Natural killer cell (primary cell): ENCODE data around the gene ICA1. TPM values are rescaled to one million over a fixed set of nuclear protein-coding genes. Genes with fewer than 3 reads are reported as not detected.

Source experiments
- ATAC-seq, 3 donors: fragments of 150-1000 bp in 2 of 3; fragments of 200-7000 bp in 1 of 3; cut with Tn5 transposase; 1 replicate in 1 of 3; 2 replicates in 2 of 3; pipeline ENCODE4 v1.10.0; 2021; ENCODE audit warnings: mild to moderate bottlenecking in 2 of 3, moderate library complexity in 2 of 3
- DNase-seq, 2 donors: peaks; one replicate each; pipeline versions ENCODE4 v3.0.0 to v3.0.0-alpha.2; 2013 to 2021; ENCODE audit warnings: mixed read lengths in 1 of 2
- H3K27ac ChIP-seq: one replicate; pipeline ENCODE4 v1.5.1; 2013; ENCODE audit warnings: mild to moderate bottlenecking, low read length
- H3K27me3 ChIP-seq: one replicate; pipeline ENCODE4 v1.6.1; 2013; ENCODE audit warnings: low read length; ENCODE audit not compliant: control insufficient read depth, insufficient read depth
- H3K36me3 ChIP-seq: one replicate; pipeline ENCODE4 v1.6.1; 2013; ENCODE audit warnings: low read length; ENCODE audit not compliant: control insufficient read depth, insufficient read depth
- H3K4me1 ChIP-seq: one replicate; pipeline ENCODE4 v1.6.1; 2013; ENCODE audit warnings: low read length; ENCODE audit not compliant: control insufficient read depth, insufficient read depth
- H3K4me3 ChIP-seq: one replicate; pipeline ENCODE4 v1.5.1; 2013; ENCODE audit warnings: low read length
- H3K9me3 ChIP-seq: one replicate; pipeline ENCODE4 v1.6.1; 2013; ENCODE audit warnings: low read length; ENCODE audit not compliant: control insufficient read depth, insufficient read depth
- H3K27ac Mint-ChIP-seq, 2 donors: one replicate each; pipeline ENCODE4 v1.8.0; 2022; ENCODE audit warnings: mild to moderate bottlenecking in 2 of 2, mixed read lengths in 2 of 2, moderate library complexity in 1 of 2
- H3K27me3 Mint-ChIP-seq, 2 donors: one replicate each; pipeline ENCODE4 v1.8.0; 2022; ENCODE audit warnings: low read depth in 2 of 2, mixed read lengths in 2 of 2
- H3K36me3 Mint-ChIP-seq: one replicate; pipeline ENCODE4 v1.8.0; 2022; ENCODE audit warnings: mixed read lengths
- H3K4me1 Mint-ChIP-seq, 2 donors: one replicate each; pipeline ENCODE4 v1.8.0; 2022; ENCODE audit warnings: mixed read lengths in 2 of 2
- H3K4me3 Mint-ChIP-seq: one replicate; pipeline ENCODE4 v1.8.0; 2022; ENCODE audit warnings: mild to moderate bottlenecking, moderate library complexity, mixed read lengths
- H3K9me3 Mint-ChIP-seq, 2 donors: one replicate each; pipeline ENCODE4 v1.8.0; 2022; ENCODE audit warnings: mixed read lengths in 2 of 2
- WGBS: methylation state at CpG from one replicate; pipeline ENCODE4 v1.1.7; 2013; ENCODE audit warnings: missing lambda C conversion rate; ENCODE audit not compliant: insufficient coverage; 5-methylcytosine and 5-hydroxymethylcytosine counted together
- intact Hi-C: fragments of 100-400 bp; cut with micrococcal nuclease; formaldehyde crosslinking; loops from one replicate; pipeline ENCODE4 v1.14.2; 2022
- total RNA-seq, 4 donors: library from RNA; stranded (reverse); fragments of 120-200 nt in 1 of 4; gene quantifications; one replicate each; pipeline versions ENCODE4 v1.2.3 to v1.2.4, GENCODE V29; 2013 to 2022
- TF ChIP-seq, protein P1 (sequence below): fragments of 200-600 bp; IDR thresholded peaks from one replicate; pipeline ENCODE4 v1.8.0; 2022; ENCODE audit warnings: antibody characterized with exemption

Gene ICA1
- total RNA-seq, 3 donors from 2014 or later (not counting 1 experiment from before 2014, with no cell fraction given): 0.75 to 1.9 (median 1.4) TPM

DNA sequence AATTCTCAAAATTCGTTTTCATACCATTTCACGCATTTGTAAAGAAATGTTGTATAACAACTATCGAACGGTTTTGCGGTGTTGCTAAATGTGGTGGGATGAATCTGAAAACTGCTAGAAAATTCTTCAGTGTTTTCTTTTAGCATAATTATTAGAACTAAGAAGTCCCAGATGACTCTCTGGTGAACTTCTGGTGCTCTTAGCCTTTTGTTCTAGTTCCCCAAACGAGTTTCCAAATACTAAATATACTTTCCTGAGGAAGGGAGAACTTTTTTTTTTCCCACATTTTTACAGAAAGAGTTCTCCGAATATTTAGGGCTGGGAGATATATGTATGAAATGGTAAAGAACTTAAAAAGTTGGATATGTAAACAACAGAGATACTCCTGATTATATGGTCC lies 82.5 kb downstream of the ICA1 start:
- Histone ChIP-seq H3K27ac (no peak overlapping the region), H3K9me3 (no peaks in the 10 kb centered on the region), H3K36me3 (no peaks in the 10 kb centered on the region), H3K4me1 (peaks cover 33% of the 10 kb centered on the region), H3K4me3 (no peak overlapping the region), H3K27me3 (no peaks in the 10 kb centered on the region)
- Mint-ChIP-seq H3K4me3 (no peak overlapping the region), H3K9me3 (no peaks in the 10 kb centered on the region), H3K27ac (peak overlapping the region in 1 of 2 donors; percentile 17), H3K4me1 (peaks cover 51 to 52% of the 10 kb centered on the region in 2 donors), H3K27me3 (peaks cover 0 to 3% of the 10 kb centered on the region in 2 donors), H3K36me3 (no peaks in the 10 kb centered on the region)
- intact Hi-C loops: no loop called here
- 95% methylated on average over 5 of the region's 7 CpGs for WGBS
- ATAC-seq: no peak
- no peak for DNase-seq
- TF ChIP-seq, protein P1, sequence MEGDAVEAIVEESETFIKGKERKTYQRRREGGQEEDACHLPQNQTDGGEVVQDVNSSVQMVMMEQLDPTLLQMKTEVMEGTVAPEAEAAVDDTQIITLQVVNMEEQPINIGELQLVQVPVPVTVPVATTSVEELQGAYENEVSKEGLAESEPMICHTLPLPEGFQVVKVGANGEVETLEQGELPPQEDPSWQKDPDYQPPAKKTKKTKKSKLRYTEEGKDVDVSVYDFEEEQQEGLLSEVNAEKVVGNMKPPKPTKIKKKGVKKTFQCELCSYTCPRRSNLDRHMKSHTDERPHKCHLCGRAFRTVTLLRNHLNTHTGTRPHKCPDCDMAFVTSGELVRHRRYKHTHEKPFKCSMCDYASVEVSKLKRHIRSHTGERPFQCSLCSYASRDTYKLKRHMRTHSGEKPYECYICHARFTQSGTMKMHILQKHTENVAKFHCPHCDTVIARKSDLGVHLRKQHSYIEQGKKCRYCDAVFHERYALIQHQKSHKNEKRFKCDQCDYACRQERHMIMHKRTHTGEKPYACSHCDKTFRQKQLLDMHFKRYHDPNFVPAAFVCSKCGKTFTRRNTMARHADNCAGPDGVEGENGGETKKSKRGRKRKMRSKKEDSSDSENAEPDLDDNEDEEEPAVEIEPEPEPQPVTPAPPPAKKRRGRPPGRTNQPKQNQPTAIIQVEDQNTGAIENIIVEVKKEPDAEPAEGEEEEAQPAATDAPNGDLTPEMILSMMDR: no peak

DNA sequence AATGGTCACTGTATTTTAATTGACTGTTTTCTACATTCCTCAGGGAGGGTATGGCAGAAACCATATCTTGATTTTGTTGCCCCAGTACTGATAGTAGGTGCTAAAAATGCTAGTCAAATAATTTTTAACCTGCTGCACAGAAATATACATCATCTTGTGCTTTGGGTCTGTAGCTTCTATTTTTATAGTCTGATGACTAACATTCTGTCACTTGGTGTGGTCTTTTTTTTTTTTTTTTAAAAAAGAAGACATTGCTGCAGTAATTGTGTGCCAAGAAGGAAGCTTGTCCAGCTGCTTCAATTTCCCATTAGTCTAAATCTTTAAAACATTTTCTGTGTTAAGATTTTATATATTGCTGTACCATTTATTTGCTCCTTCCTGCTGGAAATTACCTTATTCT lies 83.6 kb downstream of the ICA1 start:
- Mint-ChIP-seq H3K27ac (peak overlapping the region; percentile 85 to 97), H3K27me3 (peaks cover 0 to 3% of the 10 kb centered on the region in 2 donors), H3K9me3 (no peaks in the 10 kb centered on the region), H3K4me3 (peak overlapping the region; percentile 78), H3K36me3 (no peaks in the 10 kb centered on the region), H3K4me1 (peaks cover 59% of the 10 kb centered on the region in 2 donors)
- ATAC-seq: peak in 1 of 3 donors; percentile 22
- Histone ChIP-seq H3K27me3 (no peaks in the 10 kb centered on the region), H3K4me1 (peaks cover 36% of the 10 kb centered on the region), H3K9me3 (no peaks in the 10 kb centered on the region), H3K4me3 (no peak overlapping the region), H3K36me3 (no peaks in the 10 kb centered on the region), H3K27ac (peak overlapping the region; percentile 87)
- TF ChIP-seq, protein P1: no peak
- DNase-seq: no peak
- intact Hi-C loops: no loop called here

DNA sequence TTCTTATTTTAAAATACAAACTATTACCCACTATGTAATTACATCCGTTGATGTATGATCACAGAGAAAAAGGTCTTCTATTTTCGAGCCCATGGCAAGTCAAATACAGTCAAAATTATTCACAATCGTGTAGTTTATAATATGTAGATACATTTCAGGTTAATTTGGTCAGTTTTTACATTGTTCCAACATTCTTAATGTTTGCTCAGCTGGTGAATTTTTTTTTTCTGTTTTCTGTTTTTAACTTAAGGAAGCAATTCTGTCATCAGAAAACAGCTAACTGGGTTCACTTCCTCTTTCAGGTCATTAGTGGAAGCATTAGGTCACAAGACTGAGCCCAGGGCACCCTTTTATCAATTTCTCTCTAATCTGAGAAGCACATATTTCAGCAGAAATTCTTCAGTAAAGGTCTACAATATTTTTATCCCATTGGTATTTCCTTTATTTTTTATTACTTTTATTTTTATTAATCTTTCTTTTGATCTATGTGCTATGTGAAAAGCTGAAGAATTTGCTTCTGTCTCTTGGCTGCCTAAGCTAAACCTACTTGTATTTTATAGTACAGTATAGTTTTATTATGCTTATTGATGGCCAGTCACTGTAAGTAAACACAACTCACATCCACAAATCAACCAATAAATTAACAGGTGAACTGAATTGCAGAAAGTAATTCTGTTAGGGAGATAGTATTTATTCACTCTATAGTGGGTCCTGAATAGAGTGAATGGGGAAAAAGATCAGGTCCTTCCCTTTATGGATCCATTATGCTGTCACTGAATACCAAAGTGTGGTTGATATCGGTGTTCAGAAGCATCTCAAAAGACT lies 84.6 kb downstream of the ICA1 start:
- DNase-seq (peak in 1 of 2 donors; percentile 62), ATAC-seq (peak in 1 of 3 donors; percentile 25)
- 100% methylated on average over 1 of the region's 4 CpGs for WGBS
- Histone ChIP-seq H3K36me3 (no peaks in the 10 kb centered on the region), H3K27ac (peak overlapping the region; percentile 87), H3K4me1 (peaks cover 36% of the 10 kb centered on the region), H3K9me3 (no peaks in the 10 kb centered on the region), H3K4me3 (peak overlapping the region; percentile 2), H3K27me3 (no peaks in the 10 kb centered on the region)
- Mint-ChIP-seq H3K9me3 (no peaks in the 10 kb centered on the region), H3K4me1 (peaks cover 59% of the 10 kb centered on the region in 2 donors), H3K36me3 (no peaks in the 10 kb centered on the region), H3K4me3 (peak overlapping the region; percentile 77), H3K27ac (peak overlapping the region; percentile 85 to 97), H3K27me3 (no peaks in the 10 kb centered on the region)
- TF ChIP-seq, protein P1: no peak
- intact Hi-C loops: loop anchor here (2.0 kb wide), 1 partner anchor 25 kb away; no protein-coding TSS in a partner anchor
